Body of pancreas (tissue), 4 donors: ENCODE measurements around the gene SLC25A21.

Experiments
- POLR2A ChIP-seq, 3 donors: fragments of 450-650 bp; IDR thresholded peaks; one replicate each; pipeline ENCODE4 v1.6.1; 2016; ENCODE audit warnings: antibody characterized with exemption in 3 of 3, mild to moderate bottlenecking in 2 of 3
- TF ChIP-seq, protein P1 (sequence below), 7 experiments: fragments of 450-650 bp in 4 of 7; fragments of 200-600 bp in 3 of 7; sonication (generic) in 3 of 7; IDR thresholded peaks; one replicate each; pipeline ENCODE4 v1.5.1; 2016 to 2019; ENCODE audit warnings: antibody characterized with exemption in 7 of 7

- TF ChIP-seq, protein P1, sequence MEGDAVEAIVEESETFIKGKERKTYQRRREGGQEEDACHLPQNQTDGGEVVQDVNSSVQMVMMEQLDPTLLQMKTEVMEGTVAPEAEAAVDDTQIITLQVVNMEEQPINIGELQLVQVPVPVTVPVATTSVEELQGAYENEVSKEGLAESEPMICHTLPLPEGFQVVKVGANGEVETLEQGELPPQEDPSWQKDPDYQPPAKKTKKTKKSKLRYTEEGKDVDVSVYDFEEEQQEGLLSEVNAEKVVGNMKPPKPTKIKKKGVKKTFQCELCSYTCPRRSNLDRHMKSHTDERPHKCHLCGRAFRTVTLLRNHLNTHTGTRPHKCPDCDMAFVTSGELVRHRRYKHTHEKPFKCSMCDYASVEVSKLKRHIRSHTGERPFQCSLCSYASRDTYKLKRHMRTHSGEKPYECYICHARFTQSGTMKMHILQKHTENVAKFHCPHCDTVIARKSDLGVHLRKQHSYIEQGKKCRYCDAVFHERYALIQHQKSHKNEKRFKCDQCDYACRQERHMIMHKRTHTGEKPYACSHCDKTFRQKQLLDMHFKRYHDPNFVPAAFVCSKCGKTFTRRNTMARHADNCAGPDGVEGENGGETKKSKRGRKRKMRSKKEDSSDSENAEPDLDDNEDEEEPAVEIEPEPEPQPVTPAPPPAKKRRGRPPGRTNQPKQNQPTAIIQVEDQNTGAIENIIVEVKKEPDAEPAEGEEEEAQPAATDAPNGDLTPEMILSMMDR (IDR thresholded peaks at IDR 0.05), result no peak
- TF ChIP-seq POLR2A (IDR thresholded peaks at IDR 0.05), result no peak
Observed at GRCh38 chr14:36716614-36717184, 455.7 kb downstream of the SLC25A21 start.
